Cardiac muscle cell (in vitro differentiated cells and primary cell): ENCODE results near the gene AUTS2. TPM values are rescaled to one million over a fixed set of nuclear protein-coding genes. Genes with fewer than 3 reads are reported as not detected.

ENCODE experiments used
- DNase-seq, 2 donors: peaks; one replicate each; pipeline versions ENCODE4 v3.0.0 to v3.0.0-alpha.2; 2010 to 2017; ENCODE audit warnings: low read depth in 1 of 2, low spot score in 1 of 2
- H3K27ac ChIP-seq: fragments of 200-600 bp; sonication (generic); 2 replicates; pipeline ENCODE4 v1.5.1; 2016
- H3K27me3 ChIP-seq: fragments of 200-600 bp; sonication (generic); 2 replicates; pipeline ENCODE4 v1.6.0; 2016; ENCODE audit warnings: control low read depth
- H3K36me3 ChIP-seq: fragments of 200-600 bp; sonication (generic); 2 replicates; pipeline ENCODE4 v1.5.1; 2016; ENCODE audit warnings: control low read depth
- H3K4me1 ChIP-seq: fragments of 200-600 bp; sonication (generic); 2 replicates; pipeline ENCODE4 v1.8.1; 2017; ENCODE audit warnings: low read depth, mild to moderate bottlenecking, mixed run types
- H3K4me3 ChIP-seq: fragments of 200-600 bp; sonication (generic); 2 replicates; pipeline ENCODE4 v1.5.1; 2016; ENCODE audit warnings: mild to moderate bottlenecking
- H3K9me3 ChIP-seq: fragments of 200-600 bp; sonication (generic); 2 replicates; pipeline ENCODE4 v1.5.1; 2017; ENCODE audit warnings: low read depth, mild to moderate bottlenecking, control low read depth
- polyA plus RNA-seq: library from polyadenylated mRNA; unstranded; fragments of >200 nt; fragmentation: Nextera tagmentation; extraction: Ambion mirVana; gene quantifications from 2 replicates; pipeline ENCODE4 v1.2.1, GENCODE V29; 2016
- total RNA-seq: library from RNA; depleted of rRNA; stranded (reverse); fragments of >200 nt; gene quantifications from 2 replicates; pipeline ENCODE4 v1.2.3, GENCODE V29; 2016
- TF ChIP-seq, protein P1 (sequence below): IDR thresholded peaks from 2 replicates; pipeline ENCODE4 v1.5.1; 2012; ENCODE audit warnings: low read depth, mild to moderate bottlenecking, low read length

Gene AUTS2
- total and polyA plus RNA-seq, 2 experiments from 2014 or later, result 41.0 to 45.5 TPM

DNA sequence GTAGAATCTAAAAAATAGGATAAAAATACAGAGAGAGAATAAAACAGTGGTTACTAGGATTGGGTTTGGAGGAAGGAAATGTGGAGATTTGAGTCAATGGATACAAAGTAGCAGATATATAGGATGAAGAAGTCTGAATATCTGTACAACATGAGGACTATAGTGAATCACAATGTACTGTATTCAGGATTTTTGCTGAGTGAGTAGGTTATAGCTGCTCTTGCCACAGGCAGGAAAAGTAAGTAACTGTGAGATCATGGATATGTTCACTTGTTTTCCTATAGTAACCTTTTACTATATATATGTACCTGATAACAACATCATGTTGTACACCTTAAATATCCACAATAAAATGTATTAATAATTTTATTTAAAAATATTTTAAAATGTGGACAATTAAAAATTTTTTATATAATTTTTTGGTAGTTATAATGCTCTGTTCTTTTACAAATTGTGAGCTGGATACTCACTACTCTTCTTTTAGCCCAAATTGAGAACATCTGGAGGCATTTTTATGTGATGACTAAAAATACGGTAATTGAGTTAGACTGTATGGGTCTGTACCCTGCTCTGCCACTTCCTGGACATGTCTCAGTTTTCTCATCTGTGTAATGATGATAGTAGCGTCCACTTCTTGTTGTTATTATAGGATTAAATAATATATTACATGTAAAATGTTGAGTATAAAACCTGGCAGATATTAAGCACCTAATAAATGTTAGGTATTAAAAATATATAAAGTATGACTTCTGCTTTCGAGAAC lies 439.1 kb downstream of the AUTS2 start:
- Histone ChIP-seq H3K9me3 (no peaks in the 10 kb centered on the region), H3K36me3 (no peaks in the 10 kb centered on the region), H3K27me3 (no peaks in the 10 kb centered on the region), H3K27ac (no peak overlapping the region), H3K4me3 (no peak overlapping the region), H3K4me1 (peaks cover 25% of the 10 kb centered on the region)
- no peak for DNase-seq
- TF ChIP-seq, protein P1, sequence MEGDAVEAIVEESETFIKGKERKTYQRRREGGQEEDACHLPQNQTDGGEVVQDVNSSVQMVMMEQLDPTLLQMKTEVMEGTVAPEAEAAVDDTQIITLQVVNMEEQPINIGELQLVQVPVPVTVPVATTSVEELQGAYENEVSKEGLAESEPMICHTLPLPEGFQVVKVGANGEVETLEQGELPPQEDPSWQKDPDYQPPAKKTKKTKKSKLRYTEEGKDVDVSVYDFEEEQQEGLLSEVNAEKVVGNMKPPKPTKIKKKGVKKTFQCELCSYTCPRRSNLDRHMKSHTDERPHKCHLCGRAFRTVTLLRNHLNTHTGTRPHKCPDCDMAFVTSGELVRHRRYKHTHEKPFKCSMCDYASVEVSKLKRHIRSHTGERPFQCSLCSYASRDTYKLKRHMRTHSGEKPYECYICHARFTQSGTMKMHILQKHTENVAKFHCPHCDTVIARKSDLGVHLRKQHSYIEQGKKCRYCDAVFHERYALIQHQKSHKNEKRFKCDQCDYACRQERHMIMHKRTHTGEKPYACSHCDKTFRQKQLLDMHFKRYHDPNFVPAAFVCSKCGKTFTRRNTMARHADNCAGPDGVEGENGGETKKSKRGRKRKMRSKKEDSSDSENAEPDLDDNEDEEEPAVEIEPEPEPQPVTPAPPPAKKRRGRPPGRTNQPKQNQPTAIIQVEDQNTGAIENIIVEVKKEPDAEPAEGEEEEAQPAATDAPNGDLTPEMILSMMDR, result no peak

DNA sequence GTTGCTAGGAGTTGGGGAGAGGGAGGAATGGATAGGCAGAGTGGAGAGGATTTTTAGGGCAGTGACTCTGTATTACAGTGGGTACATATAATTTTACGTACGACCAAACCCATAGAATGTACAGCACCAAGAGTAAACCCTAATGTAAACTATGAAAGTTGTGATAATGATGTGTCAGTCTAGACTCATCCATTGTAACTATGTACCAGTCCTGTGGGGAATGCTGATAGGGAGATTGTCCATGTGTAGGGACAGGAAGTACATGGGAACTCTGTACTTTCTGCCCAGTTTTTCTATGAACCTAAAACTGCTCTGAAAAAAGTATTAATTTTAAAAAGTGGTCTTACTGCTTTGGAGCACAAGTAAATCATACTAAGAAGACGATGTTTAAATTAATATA lies 441.8 kb downstream of the AUTS2 start:
- Histone ChIP-seq H3K9me3 (no peaks in the 10 kb centered on the region), H3K27me3 (no peaks in the 10 kb centered on the region), H3K27ac (no peak overlapping the region), H3K36me3 (no peaks in the 10 kb centered on the region), H3K4me3 (no peak overlapping the region), H3K4me1 (peaks cover 23% of the 10 kb centered on the region)
- TF ChIP-seq, protein P1, result no peak
- no peak for DNase-seq

DNA sequence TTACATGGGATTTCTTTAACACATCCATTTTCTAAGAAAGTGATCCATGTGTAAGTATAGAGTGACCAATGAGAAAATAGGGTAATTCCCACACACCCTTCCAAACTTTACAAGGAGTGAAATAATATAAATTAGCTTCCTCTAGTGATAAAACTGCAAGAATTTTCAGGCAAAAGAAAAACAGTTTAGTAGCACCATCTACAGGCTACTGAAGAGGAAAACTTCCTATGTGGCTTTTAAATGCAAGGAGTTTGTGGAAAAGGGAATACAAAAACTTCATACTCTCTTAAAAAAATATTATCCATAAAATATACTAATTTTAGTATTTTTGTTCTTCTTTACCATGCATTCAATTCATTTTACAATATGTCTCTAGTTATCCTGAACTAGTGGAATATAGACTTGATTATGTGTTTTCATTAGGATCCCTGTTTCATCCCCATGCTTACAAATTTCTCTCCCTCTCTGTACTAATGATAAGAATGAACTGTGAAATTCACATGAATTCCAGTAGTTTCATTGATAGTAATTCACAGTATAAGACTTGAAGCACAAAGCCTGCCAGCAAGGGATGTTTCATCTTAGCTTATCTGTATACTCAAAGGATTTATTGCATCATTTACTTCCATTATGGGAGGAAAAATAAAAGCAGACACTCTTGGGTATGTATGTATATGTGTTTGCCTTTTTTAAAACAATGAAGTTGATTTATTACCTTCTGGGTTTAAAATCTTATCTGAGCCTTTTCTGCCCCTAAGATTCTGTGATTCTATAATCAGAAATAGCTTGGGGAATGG lies 442.9 kb downstream of the AUTS2 start:
- Histone ChIP-seq H3K4me1 (peaks cover 18% of the 10 kb centered on the region), H3K4me3 (no peak overlapping the region), H3K36me3 (no peaks in the 10 kb centered on the region), H3K9me3 (no peaks in the 10 kb centered on the region), H3K27me3 (no peaks in the 10 kb centered on the region), H3K27ac (no peak overlapping the region)
- TF ChIP-seq, protein P1, result peak; percentile 46
- DNase-seq, result peak; percentile 43 to 70

DNA sequence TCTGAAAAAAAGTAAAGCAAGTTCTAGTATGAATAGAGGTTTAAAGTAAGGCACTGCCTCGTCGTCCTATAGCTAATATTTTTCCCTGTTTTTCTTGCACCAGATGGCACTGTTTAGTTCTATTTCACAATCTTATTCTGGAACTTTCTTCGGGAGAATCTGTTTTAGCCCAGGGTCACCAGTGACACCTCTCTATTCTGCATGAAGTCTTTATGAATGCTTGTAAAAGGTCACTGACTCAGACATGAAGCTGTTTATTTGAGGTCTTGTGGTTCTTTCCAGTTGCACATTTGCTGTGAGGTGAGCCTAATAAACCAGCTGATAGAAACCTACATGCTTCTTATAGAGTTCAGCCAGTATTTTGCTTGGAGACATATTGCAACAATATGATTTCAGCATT lies 444.3 kb downstream of the AUTS2 start:
- no peak overlapping the region for H3K27ac ChIP-seq
- H3K36me3 ChIP-seq, result no peaks in the 10 kb centered on the region
- H3K4me3 ChIP-seq, result no peak overlapping the region
- H3K4me1 ChIP-seq, result peaks cover 13% of the 10 kb centered on the region
- H3K9me3 ChIP-seq, result no peaks in the 10 kb centered on the region
- TF ChIP-seq, protein P1, result peak; percentile 29
- DNase-seq, result peak in 1 of 2 donors; percentile 53
- no peaks in the 10 kb centered on the region for H3K27me3 ChIP-seq

DNA sequence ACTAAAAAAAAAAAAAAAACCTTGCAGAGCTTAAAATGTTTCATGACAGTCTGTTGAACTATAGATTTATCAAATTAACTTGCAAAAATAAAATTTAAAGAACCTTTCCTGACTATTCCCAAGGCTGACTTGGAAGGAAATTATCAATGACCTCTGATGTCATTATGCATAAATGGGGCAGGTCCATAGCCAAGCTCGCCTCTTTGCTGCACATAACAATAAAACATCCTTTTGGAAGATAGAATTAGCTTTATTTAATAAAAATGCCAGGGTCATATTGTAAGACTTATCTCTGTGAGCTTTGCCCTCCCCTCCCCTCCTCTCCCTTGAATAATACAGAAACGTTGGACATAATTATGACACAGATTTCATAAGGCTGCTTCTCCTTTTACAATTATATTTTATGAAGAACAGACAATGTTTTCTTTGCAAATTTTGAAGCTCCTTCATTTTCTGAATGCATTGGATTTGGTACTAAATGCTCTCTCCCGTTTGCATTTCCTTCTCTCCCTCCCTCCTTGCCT lies 444.8 kb downstream of the AUTS2 start:
- no peak for DNase-seq

More for the DNA sequence above, 444.8 kb downstream of the AUTS2 start:
- Histone ChIP-seq H3K4me3 (no peak overlapping the region), H3K36me3 (no peaks in the 10 kb centered on the region), H3K4me1 (peaks cover 13% of the 10 kb centered on the region), H3K9me3 (no peaks in the 10 kb centered on the region), H3K27me3 (no peaks in the 10 kb centered on the region), H3K27ac (no peak overlapping the region)
- TF ChIP-seq, protein P1, result no peak
